Measurements from ENCODE around the gene USP34. TPM values are rescaled to one million over a fixed set of nuclear protein-coding genes. Genes with fewer than 3 reads are reported as not detected.

Gene USP34
- total RNA-seq, 1 experiment from 2014 or later = 91.4 TPM

- in situ Hi-C loops (cut with HindIII; ENCODE audit: low pct_unique_long_range_greater_than_20kb, low sequenced_read_pairs) (no loop called here), intact Hi-C loops (cut with micrococcal nuclease; ENCODE audit: unreplicated experiment) (no loop called here)
- Histone ChIP-seq H3K4me1 (ENCODE audit: control insufficient read depth, insufficient read depth, low read length) (no peaks in the 10 kb centered on the region), H3K4me3 (ENCODE audit: low read depth in 2 of 2, low read length in 2 of 2) (no peak overlapping the region), H3K27ac (ENCODE audit: low read length) (no peak overlapping the region), H3K9me3 (ENCODE audit: control insufficient read depth, insufficient read depth, low read depth, low read length) (no peaks in the 10 kb centered on the region), H3K36me3 (ENCODE audit: control insufficient read depth, insufficient read depth, low read length) (peaks cover 7% of the 10 kb centered on the region; the same call in 1 of the 2 replicates), H3K27me3 (ENCODE audit: control insufficient read depth, insufficient read depth, low read length) (no peaks in the 10 kb centered on the region)
- POLR2A ChIA-PET = no interaction called here
- no TSS peak for BruUV-seq (replicated peaks)
- TF ChIP-seq, protein P1, sequence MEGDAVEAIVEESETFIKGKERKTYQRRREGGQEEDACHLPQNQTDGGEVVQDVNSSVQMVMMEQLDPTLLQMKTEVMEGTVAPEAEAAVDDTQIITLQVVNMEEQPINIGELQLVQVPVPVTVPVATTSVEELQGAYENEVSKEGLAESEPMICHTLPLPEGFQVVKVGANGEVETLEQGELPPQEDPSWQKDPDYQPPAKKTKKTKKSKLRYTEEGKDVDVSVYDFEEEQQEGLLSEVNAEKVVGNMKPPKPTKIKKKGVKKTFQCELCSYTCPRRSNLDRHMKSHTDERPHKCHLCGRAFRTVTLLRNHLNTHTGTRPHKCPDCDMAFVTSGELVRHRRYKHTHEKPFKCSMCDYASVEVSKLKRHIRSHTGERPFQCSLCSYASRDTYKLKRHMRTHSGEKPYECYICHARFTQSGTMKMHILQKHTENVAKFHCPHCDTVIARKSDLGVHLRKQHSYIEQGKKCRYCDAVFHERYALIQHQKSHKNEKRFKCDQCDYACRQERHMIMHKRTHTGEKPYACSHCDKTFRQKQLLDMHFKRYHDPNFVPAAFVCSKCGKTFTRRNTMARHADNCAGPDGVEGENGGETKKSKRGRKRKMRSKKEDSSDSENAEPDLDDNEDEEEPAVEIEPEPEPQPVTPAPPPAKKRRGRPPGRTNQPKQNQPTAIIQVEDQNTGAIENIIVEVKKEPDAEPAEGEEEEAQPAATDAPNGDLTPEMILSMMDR (IDR thresholded peaks at IDR 0.05) = no peak
- TF ChIP-seq REST (IDR thresholded peaks at IDR 0.05; ENCODE audit: insufficient read depth in 1 of 2, low read depth in 2 of 2, low read length in 1 of 2) (no peak), POLR2AphosphoS5 (IDR thresholded peaks at IDR 0.05; ENCODE audit: low read depth, low read length) (no peak), SIN3A (IDR thresholded peaks at IDR 0.05; ENCODE audit: borderline replicate concordance, insufficient read depth, low read depth, low read length) (no peak), TCF7L2 (IDR thresholded peaks at IDR 0.05; ENCODE audit: low read depth, low read length) (no peak)
- CTCF ChIA-PET = no interaction called here
- DNase-seq (ENCODE audit: low read depth, low spot score) (no peak), ATAC-seq (no peak)
These were observed 99.9 kb downstream of the USP34 start for GRCh38 chr2:61371027-61371426.

DNA sequence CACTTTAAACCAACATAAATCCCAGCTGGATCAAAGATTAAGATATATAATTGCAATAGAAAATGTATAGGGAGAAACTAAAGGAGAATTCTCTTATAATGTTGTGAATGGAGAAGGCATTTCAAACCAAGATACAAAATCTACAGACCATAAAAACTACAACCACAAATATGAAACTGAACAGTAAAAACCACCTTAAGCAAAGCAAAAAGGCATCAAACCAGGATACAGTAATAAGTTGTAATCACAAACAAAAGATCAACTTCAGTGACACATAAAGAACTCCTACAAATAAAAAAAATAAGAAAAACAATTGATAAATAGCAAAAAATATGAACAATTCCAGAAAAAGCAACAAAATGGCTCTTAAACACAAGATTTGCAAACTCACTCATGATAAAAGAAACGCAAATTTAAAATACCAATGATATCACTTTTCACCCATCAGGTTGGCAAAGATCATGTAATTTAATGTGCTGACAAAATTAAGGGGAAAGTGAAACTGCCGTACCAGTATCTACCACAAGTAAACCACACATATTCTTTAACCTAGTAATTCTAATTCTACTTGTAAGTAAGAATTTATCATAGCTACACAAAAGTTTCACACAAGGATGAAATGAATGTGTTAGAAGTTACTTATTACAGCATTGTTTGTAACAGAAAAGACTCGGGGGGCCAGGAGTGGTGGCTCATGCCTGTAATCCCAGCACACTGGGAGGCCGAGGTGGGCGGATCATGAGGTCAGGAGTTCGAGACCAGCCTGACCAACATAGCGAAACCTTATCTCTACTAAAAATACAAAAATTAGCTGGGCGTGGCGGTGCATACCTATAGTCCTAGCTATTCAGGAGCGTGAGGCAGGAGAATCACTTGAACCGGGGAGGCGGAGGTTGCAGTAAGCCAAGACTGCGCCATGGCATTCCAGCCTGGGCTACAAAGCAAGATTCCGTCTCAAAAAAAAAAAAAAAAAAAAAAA, 101.9 kb downstream of the USP34 start:
- Histone ChIP-seq H3K4me3 (ENCODE audit: low read depth in 2 of 2, low read length in 2 of 2) (no peak overlapping the region), H3K9me3 (ENCODE audit: control insufficient read depth, insufficient read depth, low read depth, low read length) (no peaks in the 10 kb centered on the region), H3K36me3 (ENCODE audit: control insufficient read depth, insufficient read depth, low read length) (peaks cover 4% of the 10 kb centered on the region; the same call in 1 of the 2 replicates), H3K27me3 (ENCODE audit: control insufficient read depth, insufficient read depth, low read length) (no peaks in the 10 kb centered on the region), H3K4me1 (ENCODE audit: control insufficient read depth, insufficient read depth, low read length) (no peaks in the 10 kb centered on the region), H3K27ac (ENCODE audit: low read length) (no peak overlapping the region)
- TF ChIP-seq POLR2AphosphoS5 (IDR thresholded peaks at IDR 0.05; ENCODE audit: low read depth, low read length) = no peak
- TF ChIP-seq SIN3A (IDR thresholded peaks at IDR 0.05; ENCODE audit: borderline replicate concordance, insufficient read depth, low read depth, low read length) = no peak
- TF ChIP-seq REST (IDR thresholded peaks at IDR 0.05; ENCODE audit: insufficient read depth in 1 of 2, low read depth in 2 of 2, low read length in 1 of 2) = no peak
- TF ChIP-seq TCF7L2 (IDR thresholded peaks at IDR 0.05; ENCODE audit: low read depth, low read length) = no peak
- TF ChIP-seq, protein P1 (IDR thresholded peaks at IDR 0.05) = no peak
- CTCF ChIA-PET = no interaction called here
- POLR2A ChIA-PET = interaction anchor here (0.6 kb wide), 1 partner anchor 53 kb away, joined by 7 read pairs; no protein-coding TSS in a partner anchor
- DNase-seq (ENCODE audit: low read depth, low spot score) = no peak
- ATAC-seq = no peak
- intact Hi-C loops (cut with micrococcal nuclease; ENCODE audit: unreplicated experiment) (no loop called here), in situ Hi-C loops (cut with HindIII; ENCODE audit: low pct_unique_long_range_greater_than_20kb, low sequenced_read_pairs) (no loop called here)
- BruUV-seq (replicated peaks) = no TSS peak
